HK-2 (cell line): ENCODE results near the gene HLF.
A peak's percentile ranks its signal among the peaks of the same experiment; 100 is the strongest.

Experiments used
- DNase-seq: peaks from one replicate; pipeline ENCODE4 v3.0.0-alpha.2; 2018; ENCODE audit not compliant: unreplicated experiment

HLF gene

GRCh38 chr17:55291114-55291507 is 26.4 kb downstream of the HLF start:
- DNase-seq = no peak

GRCh38 chr17:55292094-55292493 is 27.3 kb downstream of the HLF start:
- no peak for DNase-seq

- no peak for DNase-seq
Observed at GRCh38 chr17:55294042-55294751, 29.4 kb downstream of the HLF start.

GRCh38 chr17:55295411-55296170 is 30.8 kb downstream of the HLF start:
- peak; percentile 56 for DNase-seq

GRCh38 chr17:55296171-55296695 is 31.5 kb downstream of the HLF start:
- DNase-seq = no peak

- DNase-seq = no peak
Observed at GRCh38 chr17:55296699-55297098, 31.9 kb downstream of the HLF start.

- DNase-seq = no peak
Observed at GRCh38 chr17:55298111-55298730, 33.5 kb downstream of the HLF start.

GRCh38 chr17:55299162-55299838 is 34.5 kb downstream of the HLF start:
- DNase-seq = no peak

GRCh38 chr17:55299890-55300289 is 35.1 kb downstream of the HLF start:
- no peak for DNase-seq

- no peak for DNase-seq
Observed at GRCh38 chr17:55300479-55301290, 35.9 kb downstream of the HLF start.

- DNase-seq = no peak
Observed at GRCh38 chr17:55301521-55302406, 37.0 kb downstream of the HLF start.

GRCh38 chr17:55302407-55302787 is 37.6 kb downstream of the HLF start:
- DNase-seq = no peak

GRCh38 chr17:55303008-55303493 is 38.3 kb downstream of the HLF start:
- no peak for DNase-seq

GRCh38 chr17:55303701-55304145 is 39.0 kb downstream of the HLF start:
- no peak for DNase-seq

GRCh38 chr17:55304171-55304859 is 39.6 kb downstream of the HLF start:
- DNase-seq = peak; percentile 45

- no peak for DNase-seq
Observed at GRCh38 chr17:55305321-55306087, 40.7 kb downstream of the HLF start.

- DNase-seq = no peak
Observed at GRCh38 chr17:55307879-55308278, 43.1 kb downstream of the HLF start.

- DNase-seq = no peak
Observed at GRCh38 chr17:55308613-55309391, 44.0 kb downstream of the HLF start.
